22Rv1 (cell line): ENCODE measurements around the gene SEMA6A.

Experiments
- ZFX ChIP-seq: fragments of 450-650 bp; IDR thresholded peaks from 2 replicates; pipeline ENCODE4 v1.6.1; 2017; ENCODE audit warnings: antibody characterized with exemption, borderline replicate concordance
- TF ChIP-seq, protein P1 (sequence below): fragments of 450-650 bp; IDR thresholded peaks from 2 replicates; pipeline ENCODE4 v1.5.1; 2017; ENCODE audit warnings: mild to moderate bottlenecking

DNA sequence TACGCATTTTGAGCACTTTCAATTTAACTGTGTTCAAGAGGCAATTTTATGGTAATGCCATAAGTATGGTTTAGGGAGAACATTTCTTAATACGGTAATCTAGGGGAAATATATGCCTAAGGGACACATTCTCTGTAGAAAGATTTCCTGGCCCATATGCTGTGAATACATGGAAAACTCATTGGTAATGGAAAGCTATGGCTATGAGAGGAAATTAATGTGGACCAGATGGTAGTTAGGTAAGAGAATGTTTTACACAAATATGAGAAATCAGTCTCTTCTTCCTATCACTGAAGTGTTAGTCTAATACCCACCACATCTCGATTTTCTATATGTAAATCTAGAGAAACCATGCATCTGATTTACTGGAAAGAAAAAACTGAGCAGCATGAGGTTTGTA lies 105.0 kb downstream of the SEMA6A start:
- TF ChIP-seq, protein P1, sequence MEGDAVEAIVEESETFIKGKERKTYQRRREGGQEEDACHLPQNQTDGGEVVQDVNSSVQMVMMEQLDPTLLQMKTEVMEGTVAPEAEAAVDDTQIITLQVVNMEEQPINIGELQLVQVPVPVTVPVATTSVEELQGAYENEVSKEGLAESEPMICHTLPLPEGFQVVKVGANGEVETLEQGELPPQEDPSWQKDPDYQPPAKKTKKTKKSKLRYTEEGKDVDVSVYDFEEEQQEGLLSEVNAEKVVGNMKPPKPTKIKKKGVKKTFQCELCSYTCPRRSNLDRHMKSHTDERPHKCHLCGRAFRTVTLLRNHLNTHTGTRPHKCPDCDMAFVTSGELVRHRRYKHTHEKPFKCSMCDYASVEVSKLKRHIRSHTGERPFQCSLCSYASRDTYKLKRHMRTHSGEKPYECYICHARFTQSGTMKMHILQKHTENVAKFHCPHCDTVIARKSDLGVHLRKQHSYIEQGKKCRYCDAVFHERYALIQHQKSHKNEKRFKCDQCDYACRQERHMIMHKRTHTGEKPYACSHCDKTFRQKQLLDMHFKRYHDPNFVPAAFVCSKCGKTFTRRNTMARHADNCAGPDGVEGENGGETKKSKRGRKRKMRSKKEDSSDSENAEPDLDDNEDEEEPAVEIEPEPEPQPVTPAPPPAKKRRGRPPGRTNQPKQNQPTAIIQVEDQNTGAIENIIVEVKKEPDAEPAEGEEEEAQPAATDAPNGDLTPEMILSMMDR, result no peak
- TF ChIP-seq ZFX, result no peak
